Brain microvascular endothelial cell (primary cell): Measurements from ENCODE around the gene APC2.
A peak's percentile ranks its signal among the peaks of the same experiment; 100 is the strongest.

Source experiments
- DNase-seq: peaks from one replicate; pipeline ENCODE4 v3.0.0-alpha.2; 2020
- H3K27ac ChIP-seq: fragments of 250-450 bp; sonication (Bioruptor Pico); 2 replicates; pipeline ENCODE4 v1.5.1; 2020; ENCODE audit warnings: mild to moderate bottlenecking, moderate library complexity
- H3K27me3 ChIP-seq: fragments of 250-450 bp; sonication (Bioruptor Pico); replicated peaks from 2 replicates; pipeline ENCODE4 v1.5.1; 2020; ENCODE audit warnings: mild to moderate bottlenecking
- H3K36me3 ChIP-seq: fragments of 250-450 bp; sonication (Bioruptor Pico); replicated peaks from 2 replicates; pipeline ENCODE4 v1.5.1; 2020; ENCODE audit warnings: mild to moderate bottlenecking
- H3K4me3 ChIP-seq: 2 replicates; pipeline ENCODE4 v1.5.1; 2011; ENCODE audit warnings: low read depth, mild to moderate bottlenecking, control low read depth, low read length, moderate library complexity
- CTCF ChIP-seq: IDR thresholded peaks from 2 replicates; pipeline ENCODE4 v1.5.1; 2011; ENCODE audit warnings: low read depth, mild to moderate bottlenecking, moderate library complexity, low read length, control low read depth, inconsistent platforms; ENCODE audit errors: missing control alignments
- in situ Hi-C: cut with HindIII; loops from 2 replicates; pipeline ENCODE4 v1.10.0; 2017; ENCODE audit warnings: low sequenced_read_pairs, low pct_ligation_motif_present

Gene APC2

DNA sequence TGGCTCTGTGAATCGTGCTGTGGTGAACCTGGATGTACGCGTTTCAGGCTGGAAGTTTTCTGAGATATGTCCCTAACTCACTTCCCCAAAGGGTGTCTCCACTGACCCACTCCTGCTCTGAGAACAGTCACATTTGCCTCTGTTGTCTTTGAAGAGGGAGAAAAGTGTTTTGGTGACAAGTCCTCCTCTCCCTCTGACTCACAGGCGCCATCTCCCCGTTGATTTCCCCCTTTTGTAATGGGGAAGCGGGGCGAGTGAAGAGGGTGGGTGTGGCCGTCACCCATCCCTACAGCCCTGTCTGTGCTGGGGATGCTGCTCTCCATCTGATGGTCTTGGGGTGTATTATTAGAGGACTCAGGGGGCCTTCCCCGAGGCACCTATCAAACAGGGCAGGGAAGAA, 9.6 kb downstream of the APC2 start:
- TF ChIP-seq CTCF, result no peak
- H3K4me3 ChIP-seq, result no peak overlapping the region
- in situ Hi-C loops, result no loop called here
- no peak overlapping the region for H3K27ac ChIP-seq
- DNase-seq, result no peak
- H3K27me3 ChIP-seq, result peaks cover 30% of the 10 kb centered on the region
- H3K36me3 ChIP-seq, result no peaks in the 10 kb centered on the region

DNA sequence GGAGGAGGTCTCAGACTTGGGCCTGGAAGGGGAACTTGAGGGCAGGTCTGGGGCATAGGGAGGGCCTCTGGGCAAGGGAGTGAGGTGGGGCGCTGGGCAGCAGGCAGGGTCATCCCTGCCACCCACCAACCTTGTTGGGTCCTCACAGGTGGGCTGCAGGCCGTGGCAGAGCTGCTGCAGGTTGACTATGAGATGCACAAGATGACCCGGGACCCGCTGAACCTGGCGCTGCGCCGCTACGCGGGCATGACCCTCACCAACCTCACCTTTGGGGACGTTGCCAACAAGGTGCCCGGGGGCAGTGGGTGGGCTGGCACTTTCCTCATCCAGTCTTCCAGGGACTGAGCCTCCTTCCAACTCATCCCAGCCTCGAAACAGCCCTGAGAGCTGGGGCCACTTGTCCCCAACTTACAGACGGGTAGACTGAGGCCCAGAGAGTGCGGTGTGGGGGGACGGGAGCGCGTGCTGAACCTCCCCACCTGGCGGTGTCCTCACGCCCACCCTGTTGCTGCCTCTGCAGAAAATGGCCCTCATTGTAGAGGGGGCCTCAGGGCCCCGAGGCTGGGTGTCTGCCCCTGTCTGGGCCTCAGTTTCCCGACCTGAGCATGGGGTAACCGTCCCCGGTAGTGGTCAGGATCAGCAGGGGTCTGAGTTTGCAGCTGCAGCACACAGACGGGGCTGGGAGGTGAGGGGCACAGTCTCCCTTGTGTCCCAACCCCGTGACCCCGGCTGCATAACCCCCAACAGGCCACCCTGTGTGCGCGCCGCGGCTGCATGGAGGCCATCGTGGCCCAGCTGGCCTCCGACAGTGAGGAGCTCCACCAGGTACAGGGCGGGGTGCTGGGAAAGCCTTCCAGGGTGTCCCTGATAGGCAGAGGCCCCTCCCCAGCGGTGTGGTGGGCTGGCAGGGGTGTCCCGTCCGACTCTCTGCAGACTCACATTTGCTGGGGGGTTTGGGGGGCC, 10.4 kb downstream of the APC2 start:
- Histone ChIP-seq H3K27me3 (peaks cover 29% of the 10 kb centered on the region), H3K36me3 (no peaks in the 10 kb centered on the region), H3K27ac (no peak overlapping the region), H3K4me3 (no peak overlapping the region)
- DNase-seq, result no peak
- in situ Hi-C loops, result no loop called here
- TF ChIP-seq CTCF, result no peak

- no peaks in the 10 kb centered on the region for H3K36me3 ChIP-seq
- in situ Hi-C loops, result no loop called here
- no peak overlapping the region for H3K4me3 ChIP-seq
- no peak for TF ChIP-seq CTCF
- no peak for DNase-seq
- H3K27ac ChIP-seq, result no peak overlapping the region
- peaks cover 32% of the 10 kb centered on the region for H3K27me3 ChIP-seq
Observed at GRCh38 chr19:1461862-1462261, 11.9 kb downstream of the APC2 start.

GRCh38 chr19:1465191-1466016, 15.5 kb downstream of the APC2 start:
- H3K36me3 ChIP-seq, result no peaks in the 10 kb centered on the region
- TF ChIP-seq CTCF, result peak; percentile 56
- in situ Hi-C loops, result no loop called here
- no peak overlapping the region for H3K4me3 ChIP-seq
- peaks cover 48% of the 10 kb centered on the region for H3K27me3 ChIP-seq
- no peak for DNase-seq
- H3K27ac ChIP-seq, result no peak overlapping the region

- no peak for TF ChIP-seq CTCF
- peaks cover 55% of the 10 kb centered on the region for H3K27me3 ChIP-seq
- in situ Hi-C loops, result no loop called here
- no peak overlapping the region for H3K4me3 ChIP-seq
- DNase-seq, result no peak
- no peak overlapping the region for H3K27ac ChIP-seq
- no peaks in the 10 kb centered on the region for H3K36me3 ChIP-seq
Observed at GRCh38 chr19:1466018-1466460, 16.1 kb downstream of the APC2 start.
